Measurements from ENCODE around the gene MAP4K3.
A peak's percentile ranks its signal among the peaks of the same experiment; 100 is the strongest.

Gene MAP4K3

DNA sequence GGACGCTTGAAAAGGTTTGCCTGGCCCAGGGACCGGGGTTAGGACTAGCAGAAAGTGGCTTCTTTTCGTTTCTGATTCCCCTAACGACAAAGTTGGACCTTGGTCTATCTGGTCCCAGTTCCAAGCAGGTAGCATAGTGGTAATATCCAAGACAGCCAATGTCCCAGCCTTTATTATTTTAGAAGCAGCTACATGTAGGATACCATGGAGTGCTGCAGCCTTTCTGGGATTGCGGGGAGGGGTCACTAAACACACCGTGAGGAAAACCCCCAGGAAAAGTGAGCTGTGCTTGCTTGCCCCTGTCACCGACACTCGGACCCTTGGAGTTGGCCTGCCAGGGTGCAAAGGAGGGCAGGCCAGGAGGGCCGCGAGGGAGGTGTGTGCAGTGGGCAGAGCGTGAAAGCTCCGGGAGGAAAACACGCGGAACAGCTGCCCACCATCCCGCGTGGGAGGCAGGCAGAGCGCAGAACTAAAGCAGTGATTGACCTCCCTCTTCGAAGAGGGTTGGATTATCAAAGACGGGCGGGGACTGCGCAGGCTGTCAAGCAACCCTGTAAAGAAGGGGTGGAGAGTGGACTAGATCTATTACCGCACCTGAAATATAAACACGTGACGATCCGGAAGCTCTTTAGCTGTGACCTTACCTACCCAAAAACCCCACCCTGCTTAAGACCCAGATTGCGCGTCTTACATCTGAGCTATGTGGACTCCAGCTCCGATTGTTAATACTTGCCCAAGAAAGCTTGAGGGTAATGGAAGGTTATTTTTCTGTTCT, 624 bp upstream of the MAP4K3 start:
- peak; percentile 68 for DNase-seq

DNA sequence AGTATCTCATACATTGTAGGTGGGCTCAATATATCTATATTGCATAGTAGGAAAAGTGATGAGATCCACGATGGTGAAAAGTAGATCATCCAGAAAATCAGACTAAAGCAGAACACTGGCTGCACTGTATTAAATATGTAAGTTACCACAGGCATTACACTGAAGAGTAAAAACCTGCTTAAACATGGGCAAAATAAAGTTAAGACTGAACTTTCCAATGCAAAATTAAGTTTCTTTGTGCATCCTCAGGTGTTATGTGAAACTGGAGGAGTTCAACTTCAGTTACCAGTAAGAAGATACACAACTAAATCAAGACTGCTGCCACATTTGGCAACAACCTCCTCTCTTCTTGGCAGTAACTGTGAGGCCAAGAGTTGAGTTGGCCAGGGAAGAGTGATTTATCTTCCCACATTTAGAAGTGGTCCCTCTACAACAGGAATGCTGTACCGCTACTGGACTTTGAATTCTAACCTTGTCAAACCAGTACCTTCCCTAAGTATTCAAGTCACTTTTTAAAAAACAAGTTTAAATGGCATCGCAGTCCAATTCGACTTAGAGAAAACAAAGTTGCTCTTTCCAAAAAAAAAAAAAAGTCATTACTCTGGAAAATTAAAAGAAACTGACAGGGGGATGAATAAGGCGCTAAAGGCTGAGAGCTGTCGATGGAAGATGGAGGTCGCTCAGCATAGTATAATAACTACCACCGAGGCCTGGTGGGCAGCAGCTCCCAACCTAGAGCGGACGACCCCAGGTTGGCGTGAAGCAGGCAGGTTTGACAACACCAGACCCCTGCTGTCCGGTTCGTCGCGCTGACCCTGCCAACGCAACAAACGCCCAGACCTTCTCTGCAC, 1.1 kb downstream of the MAP4K3 start:
- peak; percentile 5 for DNase-seq

DNA sequence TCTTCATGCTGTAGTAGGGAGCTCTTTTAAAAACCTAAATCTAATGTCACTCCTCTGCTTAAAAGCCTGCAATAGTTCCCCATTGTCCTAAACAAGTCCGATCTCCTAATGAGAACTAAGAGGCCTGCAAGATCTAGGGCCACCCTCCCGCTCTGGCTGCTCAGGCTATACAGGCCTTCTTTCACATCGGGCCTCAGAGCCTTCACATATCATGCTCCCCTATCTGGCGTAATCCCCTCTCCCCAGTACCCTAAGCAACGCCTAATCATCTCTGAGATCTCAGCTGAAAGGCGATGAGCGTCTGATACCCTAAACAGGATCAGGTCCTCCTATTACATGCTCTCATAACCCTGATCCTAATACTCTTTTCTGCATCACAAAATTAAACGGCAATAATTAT, 1.9 kb downstream of the MAP4K3 start:
- DNase-seq: no peak

DNA sequence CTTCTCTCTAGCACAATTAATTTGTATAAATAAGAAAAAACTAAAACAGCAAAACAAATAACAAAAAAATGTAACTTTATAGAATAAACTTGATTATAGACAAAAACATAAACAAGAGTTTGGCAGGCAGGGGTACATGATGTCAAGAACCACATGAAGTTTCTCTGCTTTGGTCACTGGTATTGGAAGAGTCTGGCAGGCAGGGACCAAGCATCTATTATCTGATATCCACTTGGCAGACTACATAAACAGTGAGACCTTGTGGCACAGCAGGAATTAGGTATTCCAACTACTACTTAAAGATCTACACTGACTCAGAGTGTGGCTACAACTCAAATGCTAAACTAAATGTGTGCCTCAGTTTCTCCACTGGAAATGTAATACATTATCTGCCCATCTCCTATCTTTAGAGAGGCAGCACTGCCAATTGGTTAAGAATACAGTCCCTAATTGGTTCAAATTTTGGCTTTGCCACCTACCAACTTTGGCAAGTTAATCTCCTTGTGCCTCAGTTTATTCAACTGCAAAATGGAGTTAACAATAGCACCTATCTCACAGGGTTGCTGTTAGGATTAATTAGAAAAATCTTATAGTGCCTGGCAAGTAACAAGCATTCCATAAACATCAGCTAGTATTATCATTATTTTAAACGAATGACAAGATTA, 2.7 kb downstream of the MAP4K3 start:
- DNase-seq: no peak

DNA sequence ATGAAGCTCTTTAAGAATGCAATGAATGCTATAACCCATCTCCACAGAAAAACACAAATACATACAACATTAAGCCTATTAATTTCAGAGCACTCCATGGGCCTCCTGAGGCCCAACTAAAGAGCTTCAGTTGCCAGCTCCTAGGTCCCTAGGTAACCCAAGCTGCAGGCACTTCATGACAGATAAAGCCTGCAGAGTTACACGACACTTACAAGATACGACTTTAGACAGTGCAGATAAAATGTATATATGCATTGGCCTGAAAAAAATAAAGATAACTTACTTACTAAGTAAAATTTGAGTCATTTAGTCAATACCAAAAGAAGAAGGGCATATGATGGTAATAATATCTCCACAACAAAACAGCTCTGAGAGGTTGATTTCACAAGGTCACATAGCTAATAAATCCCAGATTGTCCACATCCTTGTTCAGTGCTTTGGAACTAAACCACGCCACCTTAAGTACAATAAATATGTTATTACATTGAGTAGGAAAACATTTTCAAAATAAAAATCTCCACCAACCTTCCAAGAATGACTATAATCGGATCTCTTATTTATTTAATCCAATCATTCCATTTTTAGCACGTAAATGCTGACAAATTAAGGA, 3.4 kb downstream of the MAP4K3 start:
- no peak for DNase-seq

DNA sequence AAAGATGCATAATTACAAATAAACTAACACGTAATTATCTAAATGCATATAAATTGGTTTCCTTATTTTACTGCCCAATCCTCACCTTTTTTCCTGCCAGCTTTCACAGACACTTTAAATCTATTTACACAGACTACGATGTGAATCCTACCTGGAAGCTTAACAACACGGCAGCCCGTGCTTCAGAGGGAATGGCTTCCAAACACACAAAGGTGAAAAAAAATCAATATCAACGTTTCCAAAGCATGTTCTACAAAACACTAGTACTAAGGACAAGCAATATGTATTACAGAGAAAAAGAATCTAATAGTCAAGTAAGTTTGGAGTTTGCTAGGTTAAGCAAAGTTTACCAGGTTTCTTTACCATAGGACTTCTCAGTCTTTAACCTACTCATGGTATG, 4.4 kb downstream of the MAP4K3 start:
- DNase-seq: no peak

DNA sequence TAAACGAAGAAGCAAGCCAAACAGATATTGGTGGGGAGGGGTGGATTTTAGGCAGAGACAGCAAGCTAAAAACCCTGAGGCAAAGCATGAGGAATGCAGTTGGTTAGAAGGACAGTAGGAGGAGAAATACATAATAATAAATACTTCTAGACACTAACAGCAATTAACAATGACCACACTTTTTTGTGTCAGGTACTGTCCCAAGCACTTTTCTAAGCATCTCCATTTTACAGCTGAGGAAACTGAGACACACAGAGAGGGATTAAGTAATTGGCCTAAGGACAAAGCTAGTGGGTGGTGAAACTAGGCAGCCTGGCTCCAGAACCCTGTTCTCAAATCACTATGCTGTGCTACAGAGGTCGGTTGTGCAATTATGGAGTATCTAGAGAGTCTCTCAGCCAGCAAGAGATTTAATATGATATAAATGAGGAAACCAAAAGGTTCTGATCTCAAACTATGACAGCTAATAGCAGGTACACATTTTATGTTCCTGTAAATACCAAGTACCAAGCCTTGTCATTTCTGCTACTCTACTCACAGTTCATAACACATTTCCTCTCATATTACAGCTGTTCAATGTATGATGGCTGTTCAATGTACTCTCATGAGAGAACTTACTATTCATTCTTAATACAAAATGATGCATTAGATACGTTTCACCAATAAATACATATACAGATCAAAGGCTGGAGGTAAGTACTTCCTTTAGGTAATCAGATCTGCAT, 5.3 kb downstream of the MAP4K3 start:
- DNase-seq: no peak

DNA sequence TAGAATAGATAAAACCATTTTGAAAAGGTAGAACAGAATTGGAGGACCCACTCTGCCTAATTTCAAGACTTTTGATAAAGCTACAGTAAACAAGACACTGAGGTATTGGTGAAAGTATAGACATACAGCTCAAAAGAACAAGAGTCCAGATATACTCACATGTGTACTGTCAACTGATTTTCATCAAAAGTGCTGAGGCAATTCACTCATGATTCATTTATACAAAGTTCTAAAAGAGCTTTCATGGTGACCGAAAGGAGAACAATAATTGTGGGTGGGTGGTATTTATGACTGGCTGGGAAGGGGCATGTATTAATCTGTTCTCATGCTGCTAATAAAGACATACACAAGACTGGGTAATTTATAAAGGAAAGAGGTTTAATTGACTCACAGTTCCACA, 7.3 kb downstream of the MAP4K3 start:
- DNase-seq: no peak

DNA sequence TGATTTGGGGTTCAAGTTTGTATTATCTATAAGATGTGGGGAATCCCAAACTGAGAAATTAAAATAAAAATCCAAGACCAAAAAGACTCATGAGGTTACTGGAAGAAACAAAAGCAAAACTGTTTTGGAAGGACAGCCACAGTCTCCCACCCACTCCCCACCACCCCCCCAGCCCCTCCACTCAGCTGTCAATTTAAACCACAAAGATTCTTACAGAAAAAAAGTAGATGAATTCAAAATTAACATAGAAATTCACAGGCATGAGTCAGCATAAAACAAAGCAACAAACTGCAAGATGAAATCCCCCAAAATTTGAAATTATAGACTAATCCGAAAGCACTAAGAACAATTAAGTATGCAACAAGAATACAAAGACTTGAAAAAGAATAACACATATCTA, 12.1 kb downstream of the MAP4K3 start:
- no peak for DNase-seq

DNA sequence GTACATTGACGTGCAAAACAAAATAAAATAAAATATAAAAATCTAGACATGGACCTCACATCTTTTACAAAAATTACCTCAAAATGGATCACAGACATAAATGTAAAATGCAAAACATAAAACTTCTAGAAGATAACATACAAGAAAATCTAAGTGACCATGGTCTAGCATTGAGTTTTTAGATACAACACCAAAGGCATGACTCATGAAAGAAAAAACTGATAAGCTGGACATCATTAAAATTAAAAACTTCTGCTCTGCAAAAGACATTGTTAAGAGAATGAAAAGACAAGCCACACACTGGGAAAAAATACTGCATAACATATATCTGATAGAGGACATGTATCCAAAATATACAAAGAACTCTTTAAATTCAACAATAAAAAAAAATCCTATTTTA, 14.4 kb downstream of the MAP4K3 start:
- DNase-seq: no peak

DNA sequence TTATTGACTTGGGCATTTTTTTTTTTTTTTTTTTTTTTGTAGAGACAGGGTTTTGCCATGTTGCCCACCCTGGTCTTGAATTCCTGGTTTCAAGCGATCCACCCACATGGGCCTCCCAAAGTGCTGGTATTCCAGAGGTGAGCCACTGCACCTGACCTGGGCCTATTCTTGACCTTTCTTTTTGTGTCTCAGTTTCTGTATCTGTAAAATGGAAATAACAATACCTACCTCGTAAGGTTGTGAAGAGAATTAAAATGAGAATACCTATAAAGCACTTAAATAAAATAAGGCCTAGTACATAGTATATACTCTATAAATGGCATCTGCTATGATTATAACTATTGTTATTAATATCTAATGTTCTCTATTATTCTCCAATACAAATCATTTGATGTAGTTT, 15.7 kb downstream of the MAP4K3 start:
- no peak for DNase-seq

DNA sequence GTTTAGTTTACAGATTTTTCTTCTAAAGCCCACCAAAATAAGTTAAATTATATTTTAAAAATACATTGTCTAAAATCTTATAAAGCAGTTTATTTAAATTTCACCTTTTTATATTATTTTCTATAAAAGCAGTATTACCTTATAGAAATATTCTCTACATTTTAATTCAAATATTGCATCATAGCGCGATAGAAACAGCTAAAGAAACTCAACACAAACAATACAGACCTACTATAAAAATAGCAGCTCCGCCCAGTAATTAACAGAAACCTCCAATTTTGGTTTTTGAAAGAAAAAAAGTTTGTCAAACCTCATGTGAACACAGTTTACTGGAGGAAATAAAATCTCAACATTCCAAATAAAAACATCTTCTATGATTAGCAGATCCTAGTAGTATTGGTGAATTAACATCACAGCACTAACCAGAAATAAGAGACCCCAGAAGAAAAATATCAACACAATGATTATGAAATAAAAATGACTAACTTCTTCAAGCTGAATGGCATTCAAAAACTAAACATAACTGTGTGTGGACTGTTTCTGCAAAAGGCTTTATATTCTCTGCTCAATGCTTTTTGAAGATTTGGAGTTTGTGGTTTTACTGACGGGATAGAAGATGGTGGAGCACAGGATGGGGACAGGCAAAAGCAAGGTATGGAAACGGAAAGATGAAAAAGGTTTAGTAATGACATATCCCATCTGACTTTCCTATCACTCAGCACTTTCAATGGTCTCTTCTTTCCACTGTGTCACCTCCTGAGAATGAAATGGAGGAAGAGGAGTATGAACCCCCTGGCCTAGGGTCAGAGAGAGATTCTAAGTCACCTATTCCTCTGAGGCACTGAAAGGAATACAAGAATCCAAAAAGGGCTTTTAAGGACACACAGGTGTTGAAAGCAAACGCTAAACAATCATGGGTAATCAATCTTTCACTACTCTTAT, 17.5 kb downstream of the MAP4K3 start:
- no peak for DNase-seq

DNA sequence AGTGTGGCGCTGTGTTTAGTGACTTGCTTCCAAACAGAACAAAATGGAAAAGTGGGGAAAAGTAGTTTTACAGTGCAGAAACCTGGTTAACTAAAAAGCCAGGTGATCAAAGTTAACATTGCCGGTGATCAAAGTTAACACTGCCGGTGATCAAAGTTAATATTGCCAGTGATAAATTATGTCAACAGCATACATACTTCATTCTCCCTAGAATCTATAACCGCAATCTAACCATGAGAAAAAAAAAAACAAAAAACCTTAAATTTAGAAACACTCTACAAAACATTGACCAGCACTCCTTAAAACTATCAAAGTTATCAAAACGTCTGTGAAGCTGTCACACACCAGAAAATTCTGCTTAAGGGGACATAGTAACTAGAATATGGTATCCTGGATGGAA, 18.6 kb downstream of the MAP4K3 start:
- DNase-seq: no peak

DNA sequence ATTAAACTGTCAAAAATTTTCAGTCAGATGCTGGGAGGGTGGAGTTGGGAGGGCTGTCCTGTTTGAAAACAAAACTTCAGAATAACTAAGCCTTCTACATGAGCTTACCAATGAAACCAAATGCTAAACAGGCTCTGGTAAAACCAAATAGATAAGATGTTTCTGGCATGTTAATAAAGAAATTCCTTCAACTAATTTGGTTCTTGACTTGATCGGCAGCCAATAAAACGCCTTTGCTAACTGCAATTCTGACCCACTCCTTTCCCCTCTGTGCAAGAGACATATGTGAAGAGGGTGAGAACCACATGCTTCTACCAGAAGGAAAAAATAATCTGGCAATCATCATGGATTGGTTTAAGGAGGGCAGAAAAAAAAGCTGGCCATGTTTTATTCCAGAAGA, 20.9 kb downstream of the MAP4K3 start:
- no peak for DNase-seq

DNA sequence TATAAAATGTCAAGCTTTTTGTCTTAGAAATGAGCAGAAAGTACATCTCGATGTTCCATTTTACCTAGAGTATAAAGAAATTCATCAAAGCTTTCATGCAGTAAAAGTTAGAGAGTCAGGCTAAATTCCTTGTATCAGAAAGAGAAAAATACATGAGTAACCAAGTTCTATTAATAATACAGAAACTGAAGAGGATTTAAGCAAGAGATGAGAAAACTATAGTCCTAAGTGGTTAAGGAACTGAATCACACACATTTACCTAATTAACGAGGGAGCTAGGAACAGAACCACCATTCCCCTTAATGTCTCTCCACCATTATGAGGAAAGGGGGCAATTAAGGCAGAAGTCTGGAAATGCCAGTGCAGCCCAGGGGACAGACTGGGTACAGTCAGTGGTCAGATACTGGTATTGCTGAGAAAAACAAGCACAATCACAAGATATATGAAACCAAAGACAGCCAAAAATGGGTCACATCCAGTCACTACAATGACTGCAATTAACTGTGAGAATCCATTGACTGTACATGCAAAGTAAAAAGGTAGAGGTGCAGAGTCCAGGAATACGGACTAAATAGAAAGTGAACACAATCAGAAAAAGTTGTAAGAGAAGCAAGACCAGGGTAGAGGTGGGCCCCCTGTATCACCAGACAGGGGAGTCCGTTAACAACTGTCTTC, 23.9 kb downstream of the MAP4K3 start:
- no peak for DNase-seq

DNA sequence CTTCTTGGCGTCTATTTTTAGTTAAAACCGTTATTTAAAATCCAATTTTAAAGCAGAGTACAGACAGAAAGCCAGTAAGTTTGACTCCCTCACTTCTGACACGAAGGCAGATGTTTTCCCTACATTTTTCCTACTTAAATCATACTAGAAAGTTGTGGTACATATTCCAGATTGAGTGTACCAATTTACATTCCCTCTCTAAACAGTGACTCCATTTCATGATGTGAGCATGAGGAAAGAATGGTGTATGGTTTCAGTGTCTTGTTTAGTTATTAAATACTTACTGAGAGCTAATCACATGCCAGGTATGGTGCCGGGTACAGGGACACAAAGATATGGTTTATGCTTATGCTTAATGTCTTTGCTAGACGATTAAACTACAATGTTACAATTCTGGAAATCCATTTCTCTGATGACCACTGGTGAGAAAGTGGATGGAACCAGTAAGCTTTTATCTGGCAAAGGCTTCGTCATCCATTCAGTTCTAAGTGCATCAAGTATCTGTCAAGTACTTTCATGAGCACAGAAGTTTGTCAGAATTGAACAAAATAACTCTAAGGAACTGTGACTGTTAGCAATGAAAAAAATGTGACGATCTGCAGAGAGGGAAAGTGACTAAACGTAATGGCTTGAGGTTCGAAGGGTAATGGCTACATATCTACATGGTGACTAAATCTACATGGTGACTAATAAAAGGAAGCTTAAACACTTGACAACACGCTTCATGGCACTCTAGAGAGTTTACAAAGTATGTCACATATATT, 25.7 kb downstream of the MAP4K3 start:
- no peak for DNase-seq

DNA sequence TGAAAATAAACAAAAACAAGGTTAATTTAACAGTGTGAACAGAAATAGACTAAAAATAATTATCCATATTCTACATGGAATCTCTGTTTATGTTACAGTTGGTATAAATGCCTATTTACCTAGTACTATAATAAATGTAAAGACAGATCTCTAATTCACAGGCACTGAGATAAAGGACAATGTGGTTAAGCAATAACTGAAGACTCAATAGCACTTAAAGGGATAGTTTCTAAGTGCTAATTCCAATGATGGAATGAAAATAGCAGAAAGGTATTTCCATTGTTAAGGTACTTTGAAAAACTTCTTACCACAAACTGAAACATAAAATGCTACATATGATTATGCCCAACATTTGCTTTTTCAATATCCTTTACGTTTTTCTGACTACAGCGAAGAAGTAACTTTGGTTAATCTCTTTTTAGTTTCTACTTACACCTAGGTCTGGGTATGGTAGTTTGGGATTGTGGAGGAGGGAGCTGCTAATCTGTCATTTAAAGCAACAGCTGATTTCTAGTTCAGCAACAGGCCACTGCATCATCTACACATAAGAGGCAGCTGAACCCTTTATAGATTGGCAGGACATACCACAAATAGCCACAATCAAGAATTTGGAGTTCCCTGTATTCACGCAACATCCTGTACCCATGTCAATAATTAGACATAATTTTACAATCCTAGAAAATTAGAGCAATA, 27.2 kb downstream of the MAP4K3 start:
- no peak for DNase-seq

DNA sequence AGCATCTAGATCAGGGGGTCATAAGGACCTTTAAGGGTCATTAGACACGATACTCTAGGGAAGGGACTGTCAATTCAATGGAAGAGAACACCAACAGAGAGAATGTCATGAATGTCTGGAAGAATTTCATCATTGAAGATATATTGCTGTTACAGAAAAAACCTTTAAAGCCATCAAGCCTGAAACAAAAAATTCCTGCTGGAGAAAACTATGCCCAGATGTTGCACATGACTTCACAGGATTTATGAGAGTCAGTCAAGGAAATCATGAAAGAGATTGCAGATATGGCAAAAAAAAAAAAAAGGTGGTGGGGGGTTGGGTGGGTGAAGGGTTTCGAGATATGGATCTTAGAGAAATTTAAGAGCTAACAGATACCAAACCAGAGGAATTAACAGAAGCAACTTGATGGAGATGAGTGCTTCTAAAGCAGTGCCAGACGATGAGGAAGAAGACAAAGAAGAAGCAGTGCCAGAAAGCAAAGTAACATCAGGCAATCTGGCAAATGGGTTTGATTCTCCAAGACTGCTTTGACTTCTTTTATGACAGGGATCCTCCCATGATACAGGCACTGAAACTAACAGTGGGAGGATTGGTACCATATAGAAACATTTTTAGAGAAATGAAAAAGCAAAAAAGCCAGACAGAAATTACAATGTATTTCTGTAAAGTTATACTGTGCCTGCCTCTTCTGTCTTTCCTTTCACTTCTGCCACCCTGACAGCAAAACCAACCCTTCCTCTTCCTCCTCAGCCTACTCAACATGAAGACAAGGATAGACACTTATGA, 28.5 kb downstream of the MAP4K3 start:
- no peak for DNase-seq
